ENCODE results near the gene DIPK1B.

Gene DIPK1B

DNA sequence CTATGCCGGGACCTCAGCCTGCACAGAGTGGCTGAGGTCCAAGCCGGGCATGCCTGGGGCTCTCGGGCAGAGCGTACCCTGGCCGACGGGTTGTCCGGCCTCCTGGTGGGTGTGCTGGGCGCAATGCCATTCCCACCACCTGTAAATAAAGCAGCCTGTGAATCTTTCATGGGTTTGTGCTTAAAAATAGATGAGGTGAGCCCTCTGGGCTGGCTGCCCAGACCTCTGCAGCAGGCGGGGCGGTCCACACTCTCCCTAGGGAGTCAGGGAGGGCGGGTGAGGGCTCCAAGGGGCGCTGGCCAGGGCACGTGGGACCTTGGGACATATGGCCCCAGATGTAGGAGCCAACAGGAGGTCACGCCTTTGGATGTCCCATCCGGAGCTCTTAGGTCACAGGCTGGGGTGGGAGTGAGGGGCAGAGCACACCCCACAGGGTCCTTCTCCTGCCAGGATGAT lies 21.5 kb upstream of the DIPK1B start:
- H3K27me3 ChIP-seq (ENCODE audit: insufficient read depth, poor library complexity, severe bottlenecking) = no peaks in the 10 kb centered on the region

DNA sequence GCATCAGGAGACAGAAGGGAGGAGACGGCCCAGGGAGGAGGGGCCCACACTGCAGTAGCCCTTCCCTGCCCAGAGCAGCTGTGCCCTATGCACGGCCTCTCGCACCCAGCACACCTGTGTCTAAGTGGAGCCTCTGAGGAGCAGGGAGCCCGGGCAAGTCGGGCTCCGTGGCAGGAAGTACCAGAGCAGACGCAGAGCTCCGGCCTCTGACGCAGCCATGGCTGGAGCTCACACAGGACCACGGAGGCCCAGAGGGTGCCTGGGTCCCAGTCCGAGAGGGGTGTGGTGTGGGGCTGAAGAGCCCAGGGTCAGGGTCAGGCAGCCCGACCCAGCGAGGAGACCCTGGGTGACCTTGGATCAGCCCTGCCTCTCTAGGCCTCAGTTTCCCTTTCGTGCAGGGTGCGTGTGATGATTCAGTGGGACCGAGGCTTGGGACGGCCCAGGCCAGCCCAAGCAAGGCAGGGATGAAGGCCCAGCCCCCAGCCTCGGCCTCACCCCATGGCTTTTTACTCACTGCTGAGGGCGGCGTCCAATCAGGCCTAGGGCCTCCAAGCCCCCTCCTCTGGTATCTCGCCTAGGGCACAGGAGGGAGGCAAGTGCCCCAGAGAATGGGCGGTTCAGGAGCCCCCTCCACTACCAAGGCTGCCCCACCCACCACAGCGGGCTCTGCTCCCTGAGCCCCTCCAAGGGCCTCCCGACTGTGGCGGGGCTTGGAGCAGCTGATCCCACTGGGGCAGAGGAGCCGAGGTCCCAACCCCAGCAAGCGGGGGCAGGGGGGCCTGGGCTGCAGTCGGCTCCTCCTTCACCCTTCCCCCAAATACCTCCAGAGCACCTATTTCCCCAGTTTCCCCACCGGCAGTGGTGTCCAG lies 20.8 kb upstream of the DIPK1B start:
- H3K27me3 ChIP-seq (ENCODE audit: insufficient read depth, poor library complexity, severe bottlenecking) = no peaks in the 10 kb centered on the region
- H3K4me3 ChIP-seq (replicated peaks; ENCODE audit: insufficient read depth, low read length) = no peak overlapping the region
- no peak for DNase-seq (ENCODE audit: low read depth in 1 of 2, low spot score in 1 of 2)
- no peak overlapping the region for H3K27ac ChIP-seq (replicated peaks)
- TF ChIP-seq GABPA (IDR thresholded peaks at IDR 0.05; ENCODE audit: low read depth) (no peak), SPI1 (IDR thresholded peaks at IDR 0.05; ENCODE audit: borderline replicate concordance, low read depth) (no peak), POLR2AphosphoS5 (IDR thresholded peaks at IDR 0.05; ENCODE audit: low read depth) (no peak)
- TF ChIP-seq, protein P1, sequence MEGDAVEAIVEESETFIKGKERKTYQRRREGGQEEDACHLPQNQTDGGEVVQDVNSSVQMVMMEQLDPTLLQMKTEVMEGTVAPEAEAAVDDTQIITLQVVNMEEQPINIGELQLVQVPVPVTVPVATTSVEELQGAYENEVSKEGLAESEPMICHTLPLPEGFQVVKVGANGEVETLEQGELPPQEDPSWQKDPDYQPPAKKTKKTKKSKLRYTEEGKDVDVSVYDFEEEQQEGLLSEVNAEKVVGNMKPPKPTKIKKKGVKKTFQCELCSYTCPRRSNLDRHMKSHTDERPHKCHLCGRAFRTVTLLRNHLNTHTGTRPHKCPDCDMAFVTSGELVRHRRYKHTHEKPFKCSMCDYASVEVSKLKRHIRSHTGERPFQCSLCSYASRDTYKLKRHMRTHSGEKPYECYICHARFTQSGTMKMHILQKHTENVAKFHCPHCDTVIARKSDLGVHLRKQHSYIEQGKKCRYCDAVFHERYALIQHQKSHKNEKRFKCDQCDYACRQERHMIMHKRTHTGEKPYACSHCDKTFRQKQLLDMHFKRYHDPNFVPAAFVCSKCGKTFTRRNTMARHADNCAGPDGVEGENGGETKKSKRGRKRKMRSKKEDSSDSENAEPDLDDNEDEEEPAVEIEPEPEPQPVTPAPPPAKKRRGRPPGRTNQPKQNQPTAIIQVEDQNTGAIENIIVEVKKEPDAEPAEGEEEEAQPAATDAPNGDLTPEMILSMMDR (IDR thresholded peaks at IDR 0.05; ENCODE audit: insufficient read depth, low read length) = no peak
- TF ChIP-seq, protein P2, sequence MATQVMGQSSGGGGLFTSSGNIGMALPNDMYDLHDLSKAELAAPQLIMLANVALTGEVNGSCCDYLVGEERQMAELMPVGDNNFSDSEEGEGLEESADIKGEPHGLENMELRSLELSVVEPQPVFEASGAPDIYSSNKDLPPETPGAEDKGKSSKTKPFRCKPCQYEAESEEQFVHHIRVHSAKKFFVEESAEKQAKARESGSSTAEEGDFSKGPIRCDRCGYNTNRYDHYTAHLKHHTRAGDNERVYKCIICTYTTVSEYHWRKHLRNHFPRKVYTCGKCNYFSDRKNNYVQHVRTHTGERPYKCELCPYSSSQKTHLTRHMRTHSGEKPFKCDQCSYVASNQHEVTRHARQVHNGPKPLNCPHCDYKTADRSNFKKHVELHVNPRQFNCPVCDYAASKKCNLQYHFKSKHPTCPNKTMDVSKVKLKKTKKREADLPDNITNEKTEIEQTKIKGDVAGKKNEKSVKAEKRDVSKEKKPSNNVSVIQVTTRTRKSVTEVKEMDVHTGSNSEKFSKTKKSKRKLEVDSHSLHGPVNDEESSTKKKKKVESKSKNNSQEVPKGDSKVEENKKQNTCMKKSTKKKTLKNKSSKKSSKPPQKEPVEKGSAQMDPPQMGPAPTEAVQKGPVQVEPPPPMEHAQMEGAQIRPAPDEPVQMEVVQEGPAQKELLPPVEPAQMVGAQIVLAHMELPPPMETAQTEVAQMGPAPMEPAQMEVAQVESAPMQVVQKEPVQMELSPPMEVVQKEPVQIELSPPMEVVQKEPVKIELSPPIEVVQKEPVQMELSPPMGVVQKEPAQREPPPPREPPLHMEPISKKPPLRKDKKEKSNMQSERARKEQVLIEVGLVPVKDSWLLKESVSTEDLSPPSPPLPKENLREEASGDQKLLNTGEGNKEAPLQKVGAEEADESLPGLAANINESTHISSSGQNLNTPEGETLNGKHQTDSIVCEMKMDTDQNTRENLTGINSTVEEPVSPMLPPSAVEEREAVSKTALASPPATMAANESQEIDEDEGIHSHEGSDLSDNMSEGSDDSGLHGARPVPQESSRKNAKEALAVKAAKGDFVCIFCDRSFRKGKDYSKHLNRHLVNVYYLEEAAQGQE (IDR thresholded peaks at IDR 0.05; ENCODE audit: insufficient replicate concordance, low read depth) = no peak

More for the DNA sequence above, 21.5 kb upstream of the DIPK1B start:
- Histone ChIP-seq H3K4me3 (replicated peaks; ENCODE audit: insufficient read depth, low read length) (no peak overlapping the region), H3K27ac (replicated peaks) (no peak overlapping the region)
- TF ChIP-seq GABPA (IDR thresholded peaks at IDR 0.05; ENCODE audit: low read depth) (no peak), SPI1 (IDR thresholded peaks at IDR 0.05; ENCODE audit: borderline replicate concordance, low read depth) (no peak)
- no peak for DNase-seq (ENCODE audit: low read depth in 1 of 2, low spot score in 1 of 2)

DNA sequence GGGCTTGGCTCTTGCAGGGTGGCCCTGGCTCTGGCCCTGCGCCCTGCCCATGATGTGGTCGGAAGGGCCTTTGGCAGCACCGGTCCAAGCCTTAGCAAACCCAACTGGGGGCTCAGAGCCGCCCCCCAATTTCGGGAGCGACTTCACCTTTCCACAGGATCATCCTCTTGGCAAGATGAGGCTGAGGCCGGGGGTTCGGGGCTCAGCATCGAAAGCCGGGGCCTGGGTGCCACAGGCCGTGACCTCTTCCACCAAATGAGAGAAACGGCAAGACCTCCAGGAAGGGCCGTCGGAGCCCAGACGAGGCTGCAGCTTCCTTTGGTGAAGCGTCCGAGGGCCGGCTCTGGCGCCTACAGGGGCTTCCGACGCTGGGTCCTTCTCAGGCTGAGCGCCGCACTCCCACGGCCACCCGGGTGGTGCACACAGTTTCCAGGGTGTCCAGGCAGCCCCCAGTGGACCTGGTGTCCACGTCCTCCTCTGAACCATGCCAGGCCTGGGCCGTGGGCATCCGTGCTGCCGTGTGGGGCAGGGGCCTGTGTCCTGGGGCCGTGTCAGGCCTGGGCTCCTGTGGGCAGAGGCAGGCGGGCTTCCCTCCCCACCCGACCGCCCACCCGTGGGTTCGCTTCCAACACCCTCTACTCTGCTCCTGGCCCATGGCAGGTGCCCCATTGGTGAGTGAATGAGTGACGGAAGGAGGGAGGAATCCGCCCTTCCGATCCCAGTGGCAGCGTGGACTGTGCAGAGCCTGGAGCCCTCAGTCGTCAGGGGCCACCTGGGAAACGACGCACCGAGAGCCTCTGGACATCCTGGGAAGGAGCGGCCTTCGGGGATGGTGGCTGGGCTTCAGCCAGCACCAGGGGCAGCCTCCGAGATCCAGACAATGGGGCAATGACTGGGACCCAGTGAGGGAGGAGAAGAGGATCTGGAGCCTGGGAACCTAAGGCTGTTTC lies 19.9 kb upstream of the DIPK1B start:
- no peaks in the 10 kb centered on the region for H3K27me3 ChIP-seq (ENCODE audit: insufficient read depth, poor library complexity, severe bottlenecking)
- TF ChIP-seq, protein P2 (IDR thresholded peaks at IDR 0.05; ENCODE audit: insufficient replicate concordance, low read depth) = no peak
- no peak for TF ChIP-seq GABPA (IDR thresholded peaks at IDR 0.05; ENCODE audit: low read depth)
- TF ChIP-seq SPI1 (IDR thresholded peaks at IDR 0.05; ENCODE audit: borderline replicate concordance, low read depth) = no peak
- TF ChIP-seq, protein P1 (IDR thresholded peaks at IDR 0.05; ENCODE audit: insufficient read depth, low read length) = no peak
- no peak for TF ChIP-seq POLR2AphosphoS5 (IDR thresholded peaks at IDR 0.05; ENCODE audit: low read depth)

DNA sequence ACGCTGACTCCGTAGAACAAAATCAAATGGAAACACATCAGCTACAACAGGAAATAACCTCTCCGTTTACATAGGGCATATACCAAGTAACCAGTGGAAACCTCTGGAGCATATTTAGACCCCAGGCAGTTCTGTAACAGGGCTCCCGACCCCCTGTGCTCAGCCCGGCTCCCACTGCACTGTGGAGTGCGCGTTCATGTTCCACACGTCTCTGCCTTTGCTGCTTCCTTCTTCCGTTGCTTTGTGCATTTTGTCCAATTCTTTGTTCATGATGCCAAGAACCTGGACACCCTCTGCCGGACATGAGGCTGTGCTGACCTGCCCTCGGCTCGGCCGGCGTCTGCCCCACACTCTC lies 19.3 kb upstream of the DIPK1B start:
- H3K27ac ChIP-seq (replicated peaks) = no peak overlapping the region
- H3K27me3 ChIP-seq (ENCODE audit: insufficient read depth, poor library complexity, severe bottlenecking) = no peaks in the 10 kb centered on the region
- DNase-seq (ENCODE audit: low read depth in 1 of 2, low spot score in 1 of 2) = no peak
- H3K4me3 ChIP-seq (replicated peaks; ENCODE audit: insufficient read depth, low read length) = no peak overlapping the region
- TF ChIP-seq SPI1 (IDR thresholded peaks at IDR 0.05; ENCODE audit: borderline replicate concordance, low read depth) (no peak), GABPA (IDR thresholded peaks at IDR 0.05; ENCODE audit: low read depth) (no peak), POLR2AphosphoS5 (IDR thresholded peaks at IDR 0.05; ENCODE audit: low read depth) (no peak)
- TF ChIP-seq, protein P1 (IDR thresholded peaks at IDR 0.05; ENCODE audit: insufficient read depth, low read length) = no peak
- TF ChIP-seq, protein P2 (IDR thresholded peaks at IDR 0.05; ENCODE audit: insufficient replicate concordance, low read depth) = no peak

More for the DNA sequence above, 19.9 kb upstream of the DIPK1B start:
- H3K4me3 ChIP-seq (replicated peaks; ENCODE audit: insufficient read depth, low read length) = no peak overlapping the region
- DNase-seq (ENCODE audit: low read depth in 1 of 2, low spot score in 1 of 2) = no peak
- no peak overlapping the region for H3K27ac ChIP-seq (replicated peaks)
